DMS53 treated with DMSO at 0.1 percent for 48 hours (cell line): ENCODE data around the gene SRRM4.

Experiments used
- DNase-seq: peaks from one replicate; lab custom pipeline; 2025; ENCODE audit not compliant: unreplicated experiment; lab: John Stamatoyannopoulos, UW

Gene SRRM4

GRCh38 chr12:119157978-119158377 lies 176.6 kb downstream of the SRRM4 start:
- no peak for DNase-seq

- DNase-seq = no peak
These were observed 177.1 kb downstream of the SRRM4 start for GRCh38 chr12:119158402-119158801.

GRCh38 chr12:119159844-119160243 lies 178.5 kb downstream of the SRRM4 start:
- DNase-seq = no peak

GRCh38 chr12:119167902-119168301 lies 186.6 kb downstream of the SRRM4 start:
- no peak for DNase-seq

- no peak for DNase-seq
These were observed 187.4 kb downstream of the SRRM4 start for GRCh38 chr12:119168721-119169120.

- no peak for DNase-seq
These were observed 187.8 kb downstream of the SRRM4 start for GRCh38 chr12:119169150-119169549.

- DNase-seq = no peak
These were observed 189.9 kb downstream of the SRRM4 start for GRCh38 chr12:119171291-119171690.

GRCh38 chr12:119171691-119172425 lies 190.5 kb downstream of the SRRM4 start:
- no peak for DNase-seq

- DNase-seq = no peak
These were observed 193.7 kb downstream of the SRRM4 start for GRCh38 chr12:119175081-119175480.

- DNase-seq = peak; percentile 35
These were observed 195.1 kb downstream of the SRRM4 start for GRCh38 chr12:119176267-119177055.

GRCh38 chr12:119177056-119177325 lies 195.7 kb downstream of the SRRM4 start:
- no peak for DNase-seq

GRCh38 chr12:119177724-119178380 lies 196.5 kb downstream of the SRRM4 start:
- DNase-seq = no peak

- peak; percentile 79 for DNase-seq
These were observed 197.4 kb downstream of the SRRM4 start, which contains the start of gene HSPB8 for GRCh38 chr12:119178544-119179334. Gene HSPB8 (plus strand): TSS chr12:119178931. CDS start chr12:119179313, 382 bp downstream.

GRCh38 chr12:119179335-119180021 lies 198.1 kb downstream of the SRRM4 start:
- no peak for DNase-seq

- DNase-seq = no peak
These were observed 199.2 kb downstream of the SRRM4 start for GRCh38 chr12:119180380-119181040.

- DNase-seq = no peak
These were observed 199.9 kb downstream of the SRRM4 start for GRCh38 chr12:119181202-119181601.

GRCh38 chr12:119181944-119182343 lies 200.6 kb downstream of the SRRM4 start:
- DNase-seq = no peak

- no peak for DNase-seq
These were observed 201.6 kb downstream of the SRRM4 start for GRCh38 chr12:119182701-119183493.
